Stimulated activated CD4-positive, alpha-beta T cell treated with anti-CD3 and anti-CD28 coated beads, TNF-alpha, amount 100 ng/mL, for 24 hours (primary cell): Measurements from ENCODE around the gene ANKRA2.

Experiments
- DNase-seq, 3 experiments: peaks; one replicate each; pipeline ENCODE4 v3.0.0-alpha.2; 2020; ENCODE audit warnings: low read depth in 3 of 3

Gene ANKRA2

GRCh38 chr5:73565139-73565968 is at the start of gene ANKRA2, which contains the start of gene UTP15:
TSS of gene ANKRA2 (minus strand) at chr5:73565639. CDS start at chr5:73562881, 2,758 bp downstream.
TSS of gene UTP15 (plus strand) at chr5:73565743. CDS start at chr5:73567345, 1,602 bp downstream.
- DNase-seq = peak; percentile 97 to 98 (median 98)

GRCh38 chr5:73615085-73615484 is 49.6 kb upstream of the ANKRA2 start:
- no peak for DNase-seq

DNA sequence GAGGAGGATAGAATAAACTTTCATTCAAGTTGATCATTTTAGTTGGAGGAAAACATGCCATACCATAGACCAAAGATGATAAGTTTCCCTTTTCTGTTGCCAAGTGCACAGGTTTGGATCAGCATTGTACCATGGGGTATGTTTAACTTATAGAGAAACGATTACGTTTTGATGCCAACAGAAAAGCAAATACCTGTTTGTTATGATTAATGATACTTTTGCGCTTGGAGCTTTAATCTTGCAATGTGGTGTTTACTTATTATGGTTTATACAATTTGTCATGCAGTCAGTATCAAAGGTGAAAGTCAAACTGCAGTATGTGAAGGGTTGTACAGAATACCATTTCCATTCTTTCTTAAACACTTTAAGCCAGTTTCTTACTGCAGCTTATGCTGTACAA is 47.4 kb upstream of the ANKRA2 start:
- no peak for DNase-seq

DNA sequence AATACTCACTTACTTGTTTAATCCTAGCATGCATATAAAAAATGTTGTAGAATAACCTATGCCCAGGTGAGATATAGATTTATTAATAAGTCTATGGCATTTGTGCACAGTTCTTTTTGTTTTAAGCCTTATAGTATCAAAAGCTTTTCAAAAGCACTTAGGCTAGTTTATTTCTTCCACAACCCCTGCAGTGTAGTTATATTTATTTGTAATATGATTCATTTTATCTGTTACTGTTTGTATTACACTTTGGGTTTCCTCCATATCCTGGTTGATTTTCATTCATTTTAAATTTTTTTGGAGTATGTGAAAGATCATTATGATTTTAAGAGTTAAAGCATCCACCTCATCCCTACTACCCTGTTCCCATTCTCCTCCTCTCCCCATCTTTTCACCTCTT is 41.8 kb upstream of the ANKRA2 start:
- DNase-seq = no peak

DNA sequence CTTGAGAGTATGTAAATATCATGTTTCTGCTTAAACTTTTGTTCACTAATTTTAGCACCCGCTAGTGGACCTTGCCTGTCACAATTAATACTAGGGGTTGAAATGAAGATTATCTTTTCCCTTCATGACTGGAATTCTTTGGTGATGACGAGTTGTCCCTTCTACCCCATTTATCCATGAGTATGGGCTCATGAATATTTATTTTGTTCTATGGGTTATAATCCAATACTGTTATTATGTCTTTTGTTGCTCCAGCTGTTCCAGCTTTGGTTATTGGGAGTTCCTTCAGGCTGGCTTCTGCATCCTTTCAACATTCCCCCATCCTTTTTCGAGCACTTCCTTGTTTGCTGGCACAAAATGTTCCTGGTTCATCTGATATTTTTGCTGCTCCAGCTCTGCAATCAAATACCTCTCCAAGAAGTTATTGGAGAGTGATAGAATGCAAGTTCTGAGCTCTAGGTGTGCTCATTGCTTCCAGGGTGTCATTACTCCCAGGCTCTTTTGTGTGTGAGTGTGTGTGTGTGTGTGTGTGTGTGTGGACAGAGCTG is 40.8 kb upstream of the ANKRA2 start:
- DNase-seq = no peak

DNA sequence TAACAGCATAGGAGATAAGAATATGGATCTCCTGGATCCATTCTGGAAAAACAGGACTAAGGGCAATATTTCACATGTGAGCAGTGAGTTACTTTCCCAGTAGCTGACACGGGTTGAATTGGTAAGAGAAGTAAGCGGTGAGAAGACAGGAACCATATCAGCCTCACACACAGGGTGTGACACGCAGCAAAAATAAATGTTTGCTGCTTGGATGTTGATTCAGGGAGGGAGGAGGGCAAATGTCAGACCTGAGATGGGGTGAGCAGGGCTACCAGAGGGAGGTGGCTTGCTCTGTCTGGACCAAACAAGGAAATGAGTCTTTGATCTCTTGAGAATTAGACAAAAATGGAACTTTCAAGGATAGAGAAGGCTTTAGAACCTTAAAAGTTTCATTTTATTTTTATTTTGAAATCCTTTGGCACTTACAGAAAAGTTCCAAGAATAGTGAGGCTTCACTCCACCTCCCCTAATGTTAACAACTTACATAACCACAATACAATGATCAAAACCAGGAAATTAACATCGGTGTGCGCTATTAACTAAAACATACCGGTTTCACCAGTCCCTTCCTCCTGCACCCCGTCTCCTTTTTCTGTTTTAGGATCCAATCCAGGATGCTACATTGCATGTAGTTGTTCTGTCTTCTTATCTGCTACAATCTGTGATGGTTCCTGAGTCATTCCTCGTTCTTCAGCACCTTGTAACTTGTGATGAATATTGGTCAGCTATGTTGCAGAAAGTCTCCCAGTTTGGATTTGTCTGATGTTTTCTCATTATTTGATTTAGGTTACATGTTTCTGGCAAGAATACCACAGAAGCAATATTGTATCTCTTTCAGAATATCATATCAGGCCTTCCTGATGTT is 40.0 kb upstream of the ANKRA2 start:
- no peak for DNase-seq

DNA sequence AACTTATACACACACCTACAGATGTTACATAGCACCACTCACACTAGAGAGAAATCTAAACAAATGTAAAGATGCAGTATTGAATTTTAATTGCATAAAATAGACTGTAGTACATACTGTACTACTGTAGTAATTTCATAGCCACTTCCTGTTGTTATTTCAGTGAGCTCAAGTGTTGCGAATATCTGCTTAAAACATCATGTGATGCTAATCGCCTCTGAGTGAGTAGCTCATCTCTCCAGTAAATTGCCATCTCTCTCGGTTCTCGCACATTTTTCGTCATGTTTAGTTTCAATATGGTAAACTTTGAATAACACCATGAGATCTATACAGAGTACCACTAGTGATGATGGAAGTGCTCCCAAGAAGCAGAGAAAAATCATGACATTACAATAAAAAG is 38.6 kb upstream of the ANKRA2 start:
- DNase-seq = no peak

- DNase-seq = no peak
Observed at GRCh38 chr5:73599380-73599779, 33.9 kb upstream of the ANKRA2 start.

GRCh38 chr5:73596705-73597328 is 31.4 kb upstream of the ANKRA2 start:
- no peak for DNase-seq

DNA sequence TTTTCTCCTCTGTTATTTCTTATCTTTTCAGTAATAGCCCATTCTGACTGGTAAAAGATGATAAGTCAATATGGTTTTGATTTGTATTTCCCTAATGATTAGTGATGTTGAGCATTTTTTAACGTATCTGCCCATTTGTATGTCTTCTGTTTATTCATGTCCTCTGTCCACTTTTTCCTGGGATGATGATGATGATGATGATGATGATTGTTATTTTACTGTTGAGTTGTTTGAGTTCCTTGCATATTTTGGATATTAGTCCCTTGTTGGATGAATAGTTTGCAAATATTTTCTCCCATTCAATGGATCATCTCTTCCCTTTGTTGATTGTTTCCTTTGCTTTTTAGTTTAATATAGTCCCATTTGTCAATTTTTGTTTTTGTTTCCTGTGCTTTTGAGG is 27.1 kb upstream of the ANKRA2 start:
- DNase-seq = no peak

- no peak for DNase-seq
Observed at GRCh38 chr5:73591698-73592501, 26.5 kb upstream of the ANKRA2 start.

- peak in 2 of 3 experiments; percentile 11 to 59 for DNase-seq
Observed at GRCh38 chr5:73591102-73591695, 25.8 kb upstream of the ANKRA2 start.

- DNase-seq = no peak
Observed at GRCh38 chr5:73587923-73588322, 22.5 kb upstream of the ANKRA2 start.

GRCh38 chr5:73582285-73583145 is 17.1 kb upstream of the ANKRA2 start:
- no peak for DNase-seq

- no peak for DNase-seq
Observed at GRCh38 chr5:73565969-73566547, 619 bp upstream of the ANKRA2 start.

GRCh38 chr5:73564675-73565074 is 764 bp downstream of the ANKRA2 start:
- peak in 1 of 3 experiments; percentile 3 for DNase-seq

GRCh38 chr5:73564018-73564417 is 1.4 kb downstream of the ANKRA2 start:
- DNase-seq = no peak

GRCh38 chr5:73558950-73559349 is 6.5 kb downstream of the ANKRA2 start:
- DNase-seq = no peak

- no peak for DNase-seq
Observed at GRCh38 chr5:73552642-73553041, 12.8 kb downstream of the ANKRA2 start.
